NAMALWA (cell line): ENCODE results near the gene CLIP2.
A peak's percentile ranks its signal among the peaks of the same experiment; 100 is the strongest.

ENCODE experiments used
- DNase-seq: peaks from one replicate; pipeline ENCODE4 v3.0.0-alpha.2; 2015; ENCODE audit warnings: low spot score

The CLIP2 gene

DNA sequence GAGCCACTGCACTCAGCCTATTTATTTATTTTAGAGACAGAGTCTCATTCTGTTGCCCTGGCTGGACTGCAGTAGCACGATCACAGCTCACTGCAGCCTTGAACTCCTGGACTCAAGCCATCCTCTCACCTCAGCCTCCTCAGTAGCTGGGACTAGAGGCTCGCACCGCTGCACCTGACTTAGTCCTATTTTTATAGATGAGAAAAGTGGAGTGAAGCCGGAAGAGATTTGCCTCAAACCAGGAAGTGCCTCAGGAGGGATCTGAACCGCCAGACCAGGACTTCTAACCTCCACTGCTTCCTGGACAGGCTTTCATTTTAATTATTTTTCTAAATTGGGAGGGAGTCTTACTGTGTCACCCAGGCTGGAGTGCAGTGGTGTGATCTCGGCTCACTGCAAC is 17.5 kb upstream of the CLIP2 start:
- peak; percentile 38 for DNase-seq

DNA sequence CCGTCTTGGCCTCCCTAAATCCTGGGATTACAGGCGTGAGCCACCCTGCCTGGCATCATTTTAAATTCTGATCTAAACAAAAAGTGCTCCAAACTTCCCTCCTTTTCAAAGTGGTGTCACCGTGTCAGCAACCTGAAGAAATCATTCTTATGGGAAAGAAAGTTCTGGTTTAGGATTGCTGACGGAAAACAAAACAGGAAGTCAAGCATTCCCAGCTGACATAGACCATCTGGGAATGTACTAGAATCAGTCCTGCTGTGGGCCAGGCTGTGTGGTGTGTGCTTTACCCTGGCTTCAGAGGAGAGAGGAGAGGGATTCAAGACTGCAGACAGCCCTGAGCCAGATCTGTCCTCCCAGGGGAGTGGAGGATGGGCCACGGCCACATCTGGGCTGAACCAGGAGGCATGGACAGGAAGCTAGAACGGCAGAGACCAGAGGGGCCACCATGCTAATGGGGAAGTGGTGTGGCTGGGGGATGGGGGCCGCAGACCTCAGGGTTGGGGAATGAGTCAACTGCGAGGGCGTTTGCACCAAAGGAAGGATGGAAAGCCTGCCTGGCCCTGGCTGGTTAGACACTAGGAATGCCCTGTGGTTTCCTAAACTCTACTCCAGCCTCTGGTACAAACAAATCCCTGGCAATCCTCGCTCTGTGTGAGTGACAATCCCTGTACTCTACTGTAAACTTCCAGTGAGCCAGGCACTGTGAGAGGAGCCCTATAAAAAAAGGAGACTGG is 16.7 kb upstream of the CLIP2 start:
- peak; percentile 59 for DNase-seq

DNA sequence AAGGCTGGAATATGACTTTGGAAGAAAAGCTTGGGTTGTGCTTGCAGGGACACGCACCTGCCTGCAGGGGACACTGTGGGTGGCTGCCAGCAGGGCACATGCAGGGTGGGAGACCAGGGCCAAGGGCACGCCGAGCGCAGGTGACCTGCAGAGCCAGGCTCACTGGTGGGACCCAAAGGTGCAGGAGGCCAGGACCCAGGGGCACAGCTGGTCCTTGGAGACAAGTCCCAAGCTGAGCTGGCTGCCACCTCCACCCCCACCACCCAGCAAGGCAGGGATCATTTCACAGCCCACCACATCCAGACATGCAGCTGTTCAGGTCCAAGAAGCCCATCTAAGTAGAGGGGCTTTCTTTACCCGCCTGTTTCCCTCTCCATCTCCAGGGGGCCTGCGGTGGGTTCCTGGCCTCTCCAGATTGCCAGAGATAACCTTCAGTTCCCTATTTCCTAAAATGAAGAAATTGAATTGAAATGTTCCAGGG is 13.8 kb upstream of the CLIP2 start:
- DNase-seq: peak; percentile 64

DNA sequence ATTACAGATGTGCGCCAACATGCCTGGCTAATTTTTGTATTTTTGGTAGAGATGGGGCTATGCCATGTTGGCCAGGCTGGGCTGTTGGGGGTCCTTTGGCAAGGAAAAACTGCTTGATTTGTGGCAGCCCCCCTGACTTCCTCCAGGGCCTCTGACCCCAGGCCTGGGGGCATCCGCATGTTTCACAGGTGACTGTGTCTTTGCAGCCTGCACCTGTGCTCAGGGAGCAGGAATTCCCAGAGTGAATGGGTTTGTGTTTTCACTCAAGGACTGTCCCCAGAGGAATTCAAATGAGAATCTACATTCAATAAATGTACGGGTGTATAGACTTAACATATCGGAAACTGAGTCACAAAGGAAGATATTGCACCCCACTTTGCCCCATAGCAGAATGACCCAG is 11.6 kb upstream of the CLIP2 start:
- no peak for DNase-seq

DNA sequence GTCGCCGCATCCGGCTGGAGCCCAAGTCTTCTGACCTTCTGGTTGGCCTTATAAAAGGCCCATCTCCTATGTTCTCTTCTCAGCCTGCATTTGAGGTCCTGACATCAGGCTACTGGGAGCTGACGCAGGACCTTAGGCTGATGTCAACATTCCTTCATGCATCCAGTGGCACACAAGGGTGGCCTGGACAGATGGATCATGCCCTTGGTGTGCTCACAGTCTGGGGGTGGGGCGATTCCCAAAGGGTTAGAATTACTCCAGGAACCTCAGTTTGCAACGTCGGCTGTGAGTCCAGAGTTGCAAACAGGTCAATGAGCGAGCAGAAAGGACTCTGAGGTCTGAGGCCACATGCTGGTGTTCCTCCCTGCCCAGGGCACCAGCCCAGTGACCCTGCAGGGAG is 8.2 kb upstream of the CLIP2 start:
- no peak for DNase-seq

DNA sequence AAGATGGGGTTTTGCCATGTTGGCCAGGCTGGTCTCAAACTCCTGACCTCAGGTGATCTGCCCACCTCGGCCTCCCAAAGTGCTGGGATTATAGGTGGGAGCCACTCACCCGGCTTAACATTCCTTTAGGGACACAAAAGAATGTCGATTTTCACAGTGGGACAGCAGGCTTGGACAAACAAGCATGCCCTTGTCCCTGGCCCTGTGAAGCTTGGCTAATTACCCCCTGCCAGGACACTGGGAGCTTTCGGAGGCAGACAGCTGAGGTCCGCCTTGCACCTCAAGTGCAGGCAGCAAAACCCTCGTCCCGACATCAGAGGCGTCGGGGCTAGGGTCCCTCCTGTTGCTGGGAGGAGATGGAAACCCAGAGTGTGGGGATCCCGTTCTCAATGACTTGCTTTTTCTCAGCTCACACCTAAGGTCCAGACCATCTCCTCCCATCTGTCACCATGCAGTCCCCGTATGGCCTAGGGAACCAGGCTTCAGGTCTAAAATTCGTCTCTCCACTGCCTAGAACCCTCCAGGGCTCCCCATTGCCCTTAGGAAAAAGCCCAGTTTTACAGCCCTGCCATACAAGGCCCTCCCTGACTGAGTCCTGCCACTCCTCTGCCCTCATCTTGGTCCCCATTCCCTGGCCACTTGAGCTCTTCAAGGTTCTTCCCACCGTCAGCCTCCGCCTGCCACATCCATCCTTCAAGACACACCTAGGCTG is 6.3 kb upstream of the CLIP2 start:
- DNase-seq: no peak

DNA sequence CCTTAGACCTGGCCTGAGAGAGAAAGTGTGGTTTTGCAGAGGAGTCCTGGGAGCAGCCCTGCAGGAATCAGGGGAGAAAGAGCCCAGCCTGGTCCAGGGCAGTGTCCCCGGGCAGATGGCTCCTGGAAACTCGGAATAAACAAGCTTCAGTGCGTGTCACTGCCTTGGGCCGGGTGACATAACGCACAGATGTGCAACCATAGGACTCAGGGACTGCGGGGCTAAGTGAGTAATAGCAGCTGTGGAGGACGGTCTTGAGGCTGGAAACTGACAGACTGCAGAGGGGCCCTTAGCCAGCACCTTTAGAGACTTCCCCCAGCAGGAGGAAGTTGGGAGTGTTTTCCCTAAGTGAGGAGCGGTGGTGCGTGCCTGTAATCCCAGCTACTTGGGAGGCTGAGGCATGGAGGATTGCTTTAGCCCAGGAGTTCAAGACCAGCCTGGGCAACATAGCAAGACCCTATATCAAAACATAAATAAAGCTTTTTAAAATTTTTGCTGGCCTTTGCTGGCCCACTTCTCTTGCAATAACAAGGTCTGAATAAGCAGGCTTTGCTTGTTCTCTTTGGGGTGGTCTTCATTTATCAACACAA is 5.3 kb upstream of the CLIP2 start:
- DNase-seq: peak; percentile 72

DNA sequence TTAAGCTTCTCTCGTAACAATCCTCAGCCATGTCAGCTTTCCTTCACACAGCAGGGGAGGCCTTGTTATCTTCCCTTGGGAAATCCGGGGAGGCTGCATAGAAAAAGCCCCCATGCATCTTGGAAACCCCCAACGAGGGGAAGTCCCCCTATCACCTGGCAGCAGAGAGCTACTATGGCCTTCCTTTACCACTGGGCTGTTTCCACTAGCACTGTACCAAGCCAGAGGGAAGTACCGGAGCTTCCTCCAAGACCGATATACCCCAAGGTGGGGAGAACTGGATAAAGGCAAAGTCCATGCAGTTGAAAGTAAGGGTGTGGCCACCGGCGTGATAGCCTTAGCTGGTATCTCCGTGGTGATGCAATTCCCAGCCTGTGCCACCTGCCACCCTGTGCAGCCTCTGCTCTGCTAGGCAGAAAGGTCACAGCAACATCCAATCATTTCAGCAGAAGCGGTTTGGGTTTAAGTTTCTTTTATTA is 4.4 kb upstream of the CLIP2 start:
- peak; percentile 57 for DNase-seq

DNA sequence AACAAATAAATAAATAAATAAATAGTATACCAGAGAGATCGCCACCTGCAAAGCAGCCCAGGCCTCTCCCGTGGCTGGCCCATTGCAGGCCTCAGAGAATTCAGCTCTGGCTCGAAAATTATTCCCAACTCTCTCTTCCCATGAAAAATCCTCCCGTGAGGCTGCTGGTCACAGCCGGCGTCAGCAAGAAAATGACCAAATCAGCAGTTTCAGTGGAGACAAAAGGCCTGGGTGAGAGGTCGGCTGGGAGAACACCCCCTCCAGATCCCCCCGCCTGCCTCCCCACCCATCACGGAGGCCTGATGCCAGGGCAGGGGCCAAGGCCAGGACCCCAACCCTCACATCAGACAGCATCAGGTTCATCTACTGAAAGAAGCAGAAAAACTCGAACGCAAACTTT is 3.1 kb upstream of the CLIP2 start:
- no peak for DNase-seq

DNA sequence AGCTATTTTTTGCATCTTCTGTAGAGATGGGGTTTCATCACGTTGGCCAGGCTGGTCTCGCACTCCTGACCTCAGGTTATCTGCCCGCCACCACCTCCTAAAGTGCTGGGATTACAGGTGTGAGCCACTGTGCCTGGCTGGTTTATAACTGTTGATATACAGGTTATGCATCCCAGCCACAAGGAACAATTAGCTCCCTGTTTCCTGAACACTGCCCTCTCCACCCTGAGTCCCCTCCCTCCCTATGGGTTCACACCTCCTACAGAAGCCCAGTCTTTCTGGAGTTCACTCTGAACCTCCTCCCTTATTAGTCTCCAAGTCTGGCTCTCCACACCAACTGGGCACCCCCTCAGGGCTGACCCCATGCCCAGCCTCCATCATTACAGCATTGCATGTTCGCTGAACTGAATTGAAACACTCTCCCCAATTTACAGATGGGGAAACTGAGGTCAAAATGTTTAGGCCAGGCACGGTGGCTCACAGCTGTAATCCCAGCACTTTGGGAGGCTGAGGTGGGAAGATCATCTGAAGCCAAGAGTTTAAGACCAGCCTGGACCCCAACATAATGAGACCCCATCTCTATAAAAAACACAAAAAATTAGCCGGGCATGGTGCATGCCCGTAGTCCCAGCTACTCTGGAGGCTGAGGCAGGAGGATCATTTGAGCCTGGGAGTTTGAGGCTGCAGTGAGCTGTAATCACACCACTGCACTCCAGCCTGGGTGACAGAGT is 1.7 kb upstream of the CLIP2 start:
- no peak for DNase-seq

DNA sequence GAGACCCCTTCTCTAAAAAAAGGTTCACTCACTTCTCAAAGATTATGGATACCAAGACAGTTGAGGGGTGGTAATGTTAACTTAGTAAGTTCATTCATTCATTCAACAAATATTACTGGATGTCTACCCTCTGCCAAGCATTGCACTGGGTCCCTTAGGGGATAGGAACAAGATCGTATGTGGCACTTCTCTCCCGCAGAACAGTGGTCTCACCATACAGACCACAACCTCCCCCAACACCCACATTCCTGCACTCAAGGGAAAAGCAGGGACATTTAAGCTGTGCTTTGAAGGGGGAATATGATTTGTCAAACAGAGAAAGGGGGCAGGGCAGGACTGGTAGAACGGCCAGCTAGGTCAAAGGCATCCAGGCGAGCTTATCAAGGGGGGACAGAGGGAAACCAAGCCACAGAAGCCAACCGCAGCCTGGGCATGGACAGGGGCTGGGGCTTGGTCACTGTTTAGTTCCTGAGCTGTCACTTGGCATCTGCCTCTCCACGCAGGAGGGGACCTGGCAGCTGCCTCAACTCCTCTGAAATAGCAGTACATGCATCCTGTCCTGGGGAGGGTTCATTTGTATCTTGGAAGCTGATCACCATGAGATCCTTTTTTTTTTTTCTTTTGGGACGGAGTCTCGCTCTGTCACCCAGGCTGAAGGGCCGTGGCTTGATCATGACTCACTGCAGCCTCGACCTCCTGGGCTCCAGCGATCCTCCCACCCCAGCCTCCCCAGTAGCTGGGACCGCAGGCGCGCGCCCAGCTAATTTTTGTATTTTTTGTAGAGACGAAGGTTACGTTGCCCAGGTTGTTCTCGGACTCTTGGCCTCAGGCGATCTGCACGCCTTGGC is 949 bp upstream of the CLIP2 start:
- DNase-seq: no peak

DNA sequence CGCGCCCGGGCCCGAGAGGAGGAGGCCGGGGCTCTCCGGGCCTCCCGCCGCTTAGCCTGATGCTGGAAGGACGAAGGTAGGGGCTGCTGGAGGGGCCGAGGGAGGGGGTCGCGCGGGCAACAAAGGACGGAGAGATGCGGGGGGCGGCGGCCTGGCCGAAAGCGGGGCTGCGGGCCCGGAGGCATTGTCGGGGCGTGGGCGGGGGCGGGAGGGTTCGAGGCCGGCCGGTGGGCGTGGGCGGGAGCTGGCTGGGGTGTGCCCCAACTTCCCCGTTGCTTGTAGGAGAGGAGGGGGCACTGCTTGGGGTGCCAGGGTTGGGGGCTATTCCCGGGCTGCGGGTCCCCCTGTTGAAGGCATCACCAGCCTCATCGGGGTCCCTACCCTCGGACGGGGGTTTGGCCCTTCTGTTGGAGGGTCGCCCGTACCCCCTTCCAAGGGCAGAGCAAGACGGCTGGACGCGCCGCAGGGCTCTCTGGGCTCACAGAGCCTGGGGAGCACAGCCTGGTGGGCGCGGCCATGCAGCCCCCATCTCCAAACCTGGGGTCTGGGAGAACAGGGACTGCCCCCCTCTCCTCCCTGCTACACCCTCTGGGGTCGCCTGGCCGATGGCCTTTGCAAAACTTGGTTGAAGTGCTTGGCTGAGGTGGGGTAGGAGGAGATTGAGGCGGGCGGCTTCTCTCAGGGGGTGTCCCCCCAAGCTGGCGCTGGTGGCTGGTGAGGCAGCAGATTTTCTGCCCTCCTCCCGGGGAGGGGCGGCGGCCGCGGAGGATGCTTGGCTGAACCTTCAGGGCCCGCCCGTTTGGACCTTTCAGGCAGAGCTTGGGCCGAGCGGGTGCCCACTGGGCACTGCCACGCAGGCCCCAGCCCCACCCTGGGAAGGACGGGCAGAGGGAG is 699 bp downstream of the CLIP2 start:
- DNase-seq: no peak

DNA sequence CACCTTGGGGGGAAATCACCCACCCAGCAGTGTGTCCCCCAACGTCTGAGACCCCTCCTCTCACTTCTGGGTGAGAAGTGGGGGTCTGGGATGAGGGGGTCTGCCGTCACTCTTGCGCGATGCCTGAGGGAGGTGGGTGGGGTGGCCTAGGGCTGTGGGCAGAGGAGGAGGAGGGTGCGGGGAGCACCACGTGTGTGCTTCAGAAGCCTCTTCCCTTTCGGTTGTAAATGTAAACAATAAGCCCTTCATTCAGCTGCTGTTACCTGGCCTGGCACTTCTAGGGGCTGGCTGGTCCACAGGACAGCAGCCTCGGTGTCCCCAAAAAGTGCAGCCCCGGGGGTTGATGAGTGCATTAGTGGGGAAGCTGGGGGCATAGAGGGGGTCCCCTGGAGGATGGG is 1.3 kb downstream of the CLIP2 start:
- no peak for DNase-seq

DNA sequence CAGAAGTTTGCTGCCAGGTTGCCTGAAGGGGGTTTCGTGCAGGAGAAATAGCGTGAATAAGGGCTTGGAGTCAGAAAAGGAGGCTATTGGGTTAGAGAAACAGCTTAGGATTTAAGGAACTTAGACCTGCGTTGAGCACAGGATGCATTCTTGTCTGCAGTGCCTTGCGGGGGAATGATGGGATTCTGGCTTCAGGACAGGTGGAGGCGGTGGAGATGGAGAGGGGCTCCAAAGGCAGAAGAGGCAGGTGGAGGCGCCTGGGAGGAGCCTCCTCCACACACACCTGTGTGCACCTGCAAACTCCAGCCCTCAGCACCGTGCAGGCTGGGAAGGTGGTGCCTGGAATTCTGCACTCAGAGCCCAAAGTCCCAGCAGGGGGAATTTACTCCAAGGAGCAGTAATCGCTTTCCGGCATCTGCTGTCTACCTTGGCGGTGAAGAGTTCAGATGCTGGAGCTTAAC is 1.8 kb downstream of the CLIP2 start:
- no peak for DNase-seq

DNA sequence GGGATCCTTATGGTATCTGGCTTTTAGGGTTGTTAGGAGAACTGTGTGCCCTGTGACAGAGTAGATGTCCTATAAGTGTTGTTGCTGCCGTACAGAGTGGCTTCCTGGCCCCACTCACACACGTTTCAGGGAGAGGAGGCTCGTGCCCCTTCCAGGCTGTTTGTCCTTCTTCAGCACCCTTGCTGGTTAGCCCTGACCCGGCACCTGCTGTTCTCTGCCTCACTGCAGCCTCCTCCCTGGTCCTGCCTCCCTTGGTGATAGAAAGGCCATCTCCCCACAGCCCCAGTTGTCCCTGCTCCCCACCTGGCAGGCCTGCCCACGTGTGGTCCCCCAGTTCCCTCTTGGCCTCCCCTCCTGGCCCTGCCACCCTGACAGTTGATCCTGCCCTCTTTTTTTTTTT is 2.3 kb downstream of the CLIP2 start:
- DNase-seq: no peak

DNA sequence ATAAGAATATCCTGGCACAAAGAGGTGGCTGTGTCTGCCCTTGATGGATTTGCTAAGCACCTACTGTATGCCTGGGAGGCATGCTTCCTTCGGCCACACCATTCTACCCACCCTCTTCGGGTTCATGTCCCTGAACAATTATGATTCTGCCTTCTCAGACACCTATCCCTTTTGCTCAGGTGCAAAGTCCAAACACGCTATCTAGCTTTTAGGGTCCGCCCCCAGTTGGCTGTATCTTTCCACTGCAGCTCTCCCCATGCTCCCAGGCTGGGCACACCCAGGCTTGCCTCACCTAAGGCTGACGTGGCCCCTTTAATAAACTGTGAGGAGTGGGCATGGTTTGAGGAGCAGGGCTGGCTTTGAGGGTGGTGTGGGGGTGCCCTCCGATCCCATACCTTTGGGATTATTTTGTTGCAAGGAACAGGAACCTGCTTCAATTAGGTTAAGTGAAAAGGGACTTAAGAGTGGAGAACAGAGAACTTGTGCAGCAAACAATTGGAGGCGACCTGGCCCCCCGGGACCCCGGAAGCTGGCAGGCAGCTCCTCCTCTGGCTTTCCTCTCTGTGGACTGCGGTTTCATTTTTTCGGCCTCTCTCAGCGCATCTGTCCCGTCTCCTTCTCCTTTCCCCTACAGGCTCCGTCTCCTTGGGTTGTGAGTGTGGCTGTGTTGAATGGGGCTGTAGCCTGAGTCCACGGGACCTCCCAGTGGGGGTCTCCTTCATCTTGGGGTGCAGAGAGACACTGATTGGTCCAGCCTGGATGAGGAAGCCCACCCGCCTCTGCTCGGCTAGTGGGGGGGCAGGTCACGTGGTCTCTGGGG is 3.8 kb downstream of the CLIP2 start:
- no peak for DNase-seq

DNA sequence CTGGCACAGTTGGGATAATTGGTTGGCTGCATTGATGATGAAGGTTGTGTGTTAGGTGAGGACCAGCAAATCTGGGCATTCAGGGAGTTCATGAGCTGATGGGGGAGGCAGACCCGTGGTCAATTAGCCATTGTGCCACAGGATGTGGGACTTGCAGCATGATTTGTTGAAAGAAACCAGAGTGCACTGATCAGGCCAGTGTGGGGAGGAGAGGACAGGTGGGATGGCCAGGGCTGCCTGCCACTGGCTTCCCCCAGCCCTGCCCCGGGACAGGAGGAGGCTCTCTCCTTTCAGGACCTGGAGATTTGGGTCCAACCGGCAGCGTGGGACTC is 4.3 kb downstream of the CLIP2 start:
- no peak for DNase-seq

DNA sequence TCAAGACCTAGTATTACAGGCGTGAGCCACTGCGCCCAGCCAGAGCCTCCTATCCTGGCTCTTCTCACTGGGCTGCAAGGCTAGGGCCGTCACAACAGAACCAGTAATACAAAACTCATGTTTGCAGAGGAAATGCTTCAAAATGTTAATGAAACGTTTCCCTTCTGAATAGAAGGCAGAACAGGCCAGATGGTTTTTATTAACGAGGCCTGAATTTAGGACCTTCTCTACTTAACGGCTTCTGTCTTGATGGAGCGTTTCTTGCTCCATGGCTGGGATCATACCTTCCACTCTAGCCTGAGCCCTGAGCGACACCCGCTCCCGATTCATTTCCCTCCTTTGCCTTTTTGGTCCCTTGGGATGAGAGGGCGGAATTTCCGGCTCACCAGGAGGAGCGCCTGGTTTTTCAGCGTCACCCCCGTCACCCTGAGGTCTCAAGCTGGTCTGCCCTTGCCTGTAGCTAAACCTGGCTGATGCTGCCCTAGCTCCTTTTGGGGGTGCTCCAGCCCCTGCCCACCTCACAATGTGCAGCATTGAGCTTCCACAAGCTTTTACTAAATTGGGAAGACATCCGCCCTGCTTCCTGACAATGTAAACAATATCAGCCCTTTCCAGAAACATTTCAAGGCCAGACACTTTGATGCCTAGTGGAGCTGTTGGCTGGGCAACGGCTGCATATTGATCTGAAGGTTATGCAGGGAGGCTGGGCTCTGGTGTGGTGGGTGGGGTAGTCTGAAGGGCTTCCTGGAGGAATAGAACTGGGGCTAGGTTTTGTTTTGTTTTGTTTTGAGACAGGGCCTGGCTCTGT is 5.2 kb downstream of the CLIP2 start:
- no peak for DNase-seq
